Measurements from ENCODE around the gene GNB4. TPM values are rescaled to one million over a fixed set of nuclear protein-coding genes. Genes with fewer than 3 reads are reported as not detected.
A peak's percentile ranks its signal among the peaks of the same experiment; 100 is the strongest.

Gene GNB4
- total RNA-seq, 2 experiments from 2014 or later = 0.41 to 0.56 TPM

- Histone ChIP-seq H3K36me3 (ENCODE audit: insufficient read depth, low read length) (peaks cover 77% of the 10 kb centered on the region), H3K27ac (ENCODE audit: low read depth in 1 of 2, low read length in 2 of 2) (no peak overlapping the region), H3K4me3 (ENCODE audit: low read length) (no peak overlapping the region), H3K27me3 (ENCODE audit: control insufficient read depth in 1 of 2, insufficient read depth in 2 of 2, low read length in 2 of 2) (no peaks in the 10 kb centered on the region), H3K9me3 (ENCODE audit: control insufficient read depth in 1 of 2, insufficient read depth in 1 of 2, low read length in 2 of 2) (no peaks in the 10 kb centered on the region), H3K4me1 (ENCODE audit: insufficient read depth, low read length) (no peaks in the 10 kb centered on the region)
- no peak for DNase-seq
- POLR2A ChIA-PET = no interaction called here
- H3K9me3 Mint-ChIP-seq = no peaks in the 10 kb centered on the region
- H3K4me1 Mint-ChIP-seq (ENCODE audit: low read depth) = no peaks in the 10 kb centered on the region
- intact Hi-C loops (cut with DNase I, micrococcal nuclease) = no loop called here
- no peak overlapping the region for H3K4me3 Mint-ChIP-seq
- TF ChIP-seq CTCF (IDR thresholded peaks at IDR 0.05) = no peak
- no peak overlapping the region for H3K27ac Mint-ChIP-seq
- no peaks in the 10 kb centered on the region for H3K27me3 Mint-ChIP-seq
- H3K36me3 Mint-ChIP-seq (ENCODE audit: low read depth) = peaks cover 83% of the 10 kb centered on the region
- CTCF ChIA-PET = interaction anchor here (0.6 to 1.3 kb wide), 2 partner anchors 42 to 193 kb away, joined by 3 to 5 read pairs; no protein-coding TSS in a partner anchor
- ATAC-seq (ENCODE audit: poor library complexity) = no peak
Observed at GRCh38 chr3:179363332-179363731, 87.9 kb downstream of the GNB4 start.

- no peak overlapping the region for H3K4me3 Mint-ChIP-seq
- no peaks in the 10 kb centered on the region for H3K27me3 Mint-ChIP-seq
- H3K4me1 Mint-ChIP-seq (ENCODE audit: low read depth) = peaks cover 32% of the 10 kb centered on the region
- no peaks in the 10 kb centered on the region for H3K9me3 Mint-ChIP-seq
- ChIA-PET POLR2A (interaction anchor here (1.0 kb wide), 1 partner anchor 9 kb away, joined by 3 read pairs; no protein-coding TSS in a partner anchor), CTCF (no interaction called here)
- no peak for TF ChIP-seq CTCF (IDR thresholded peaks at IDR 0.05)
- no peaks in the 10 kb centered on the region for H3K4me1 ChIP-seq (ENCODE audit: insufficient read depth, low read length)
- DNase-seq (no peak), ATAC-seq (ENCODE audit: poor library complexity) (no peak)
- no peaks in the 10 kb centered on the region for H3K27me3 ChIP-seq (ENCODE audit: control insufficient read depth in 1 of 2, insufficient read depth in 2 of 2, low read length in 2 of 2)
- H3K27ac Mint-ChIP-seq = no peak overlapping the region
- H3K9me3 ChIP-seq (ENCODE audit: control insufficient read depth in 1 of 2, insufficient read depth in 1 of 2, low read length in 2 of 2) = no peaks in the 10 kb centered on the region
- no peak overlapping the region for H3K4me3 ChIP-seq (ENCODE audit: low read length)
- H3K27ac ChIP-seq (ENCODE audit: low read depth in 1 of 2, low read length in 2 of 2) = no peak overlapping the region
- peaks cover 89% of the 10 kb centered on the region for H3K36me3 Mint-ChIP-seq (ENCODE audit: low read depth)
- peaks cover 79% of the 10 kb centered on the region for H3K36me3 ChIP-seq (ENCODE audit: insufficient read depth, low read length)
- intact Hi-C loops (cut with DNase I, micrococcal nuclease) = loop anchor here in 1 of 2 experiments (10.0 kb wide), 1 partner anchor 1249 kb away; the partner anchor contains the start of gene TTC14
Observed at GRCh38 chr3:179355996-179356395, 95.3 kb downstream of the GNB4 start.

GRCh38 chr3:179348325-179349013, 102.8 kb downstream of the GNB4 start:
- ATAC-seq (ENCODE audit: poor library complexity) = no peak
- H3K27ac Mint-ChIP-seq = peak overlapping the region; percentile 90
- no peaks in the 10 kb centered on the region for H3K27me3 Mint-ChIP-seq
- CTCF ChIA-PET = interaction anchor here (0.7 to 1.8 kb wide), 2 partner anchors 26 to 333 kb away, joined by 3 to 4 read pairs; no protein-coding TSS in a partner anchor
- Histone ChIP-seq H3K27ac (ENCODE audit: low read depth in 1 of 2, low read length in 2 of 2) (no peak overlapping the region), H3K4me1 (ENCODE audit: insufficient read depth, low read length) (peaks cover 19% of the 10 kb centered on the region), H3K9me3 (ENCODE audit: control insufficient read depth in 1 of 2, insufficient read depth in 1 of 2, low read length in 2 of 2) (no peaks in the 10 kb centered on the region), H3K27me3 (ENCODE audit: control insufficient read depth in 1 of 2, insufficient read depth in 2 of 2, low read length in 2 of 2) (no peaks in the 10 kb centered on the region), H3K36me3 (ENCODE audit: insufficient read depth, low read length) (peaks cover 25% of the 10 kb centered on the region), H3K4me3 (ENCODE audit: low read length) (peak overlapping the region; percentile 86)
- peaks cover 42% of the 10 kb centered on the region for H3K36me3 Mint-ChIP-seq (ENCODE audit: low read depth)
- POLR2A ChIA-PET = interaction anchor here (1.3 to 4.7 kb wide), 4 partner anchors 26 to 305 kb away, joined by 3 to 51 read pairs (median 17); partner anchors contain the start of genes ACTL6A, PIK3CA and ZNF639
- peak in 3 of 14 experiments; percentile 3 to 42 (median 36) for DNase-seq
- intact Hi-C loops (cut with DNase I, micrococcal nuclease) = loop anchor here in 1 of 2 experiments (5.0 kb wide), 2 partner anchors 214 to 254 kb away; partner anchors contain the start of genes ACTL6A, MRPL47 and NDUFB5
- H3K4me1 Mint-ChIP-seq (ENCODE audit: low read depth) = peaks cover 30% of the 10 kb centered on the region
- no peaks in the 10 kb centered on the region for H3K9me3 Mint-ChIP-seq
- TF ChIP-seq CTCF (IDR thresholded peaks at IDR 0.05) = no peak
- peak overlapping the region; percentile 99 for H3K4me3 Mint-ChIP-seq
